HEK293 (cell line): ENCODE results near the gene COPS3.
A peak's percentile ranks its signal among the peaks of the same experiment; 100 is the strongest.

Experiments used
- CTCF ChIA-PET: fragments of 350-600 bp; formaldehyde crosslinking; extraction: SDS; loops from one replicate; lab custom pipeline; 2021; ENCODE audit warnings: antibody characterized with exemption; lab: Yijun Ruan, JAX
- POLR2A ChIA-PET: fragments of 300-600 bp; formaldehyde crosslinking; extraction: SDS; loops from one replicate; lab custom pipeline; 2020; ENCODE audit warnings: antibody characterized with exemption, inconsistent platforms; lab: Yijun Ruan, JAX
- H3K27ac ChIP-seq: fragments of 200-500 bp; sonication (Bioruptor generic); 2 replicates; pipeline ENCODE4 v1.5.1; 2014; ENCODE audit warnings: low read depth, low read length, control low read depth, inconsistent platforms; ENCODE audit errors: extremely low read depth
- H3K36me3 ChIP-seq, 2 experiments: fragments of 200-500 bp in 1 of 2; sonication (Bioruptor generic) in 1 of 2; 1 replicate in 1 of 2; 2 replicates in 1 of 2; pipeline ENCODE4 v1.5.1; 2014 to 2017; ENCODE audit warnings: inconsistent platforms in 2 of 2, low read length in 2 of 2; ENCODE audit not compliant: control insufficient read depth in 2 of 2, insufficient read depth in 1 of 2
- H3K4me1 ChIP-seq: fragments of 200-500 bp; sonication (Bioruptor generic); 2 replicates; pipeline ENCODE4 v1.5.1; 2014; ENCODE audit warnings: mild to moderate bottlenecking, low read length, inconsistent platforms; ENCODE audit not compliant: control insufficient read depth, insufficient read depth
- H3K4me3 ChIP-seq: 2 replicates; pipeline ENCODE4 v1.5.1; 2011; ENCODE audit warnings: low read depth, mild to moderate bottlenecking, control low read depth, low read length, moderate library complexity
- H3K9me3 ChIP-seq: fragments of 200-500 bp; sonication (Bioruptor generic); 2 replicates; pipeline ENCODE4 v1.5.1; 2014; ENCODE audit warnings: low read depth, low read length, inconsistent platforms; ENCODE audit not compliant: control insufficient read depth, insufficient read depth
- ATF2 ChIP-seq: fragments of 450-650 bp; formaldehyde crosslinking; IDR thresholded peaks from 2 replicates; pipeline ENCODE4 v1.5.1; 2016; ENCODE audit warnings: missing biosample characterization, missing genetic modification characterization, low read depth
- GFI1B ChIP-seq: fragments of 450-650 bp; formaldehyde crosslinking; IDR thresholded peaks from 2 replicates; pipeline ENCODE4 v1.5.1; 2016; ENCODE audit warnings: missing biosample characterization, missing genetic modification characterization
- KLF8 ChIP-seq: fragments of 450-650 bp; formaldehyde crosslinking; IDR thresholded peaks from 2 replicates; pipeline ENCODE4 v1.5.1; 2016; ENCODE audit warnings: missing biosample characterization, missing genetic modification characterization
- PRDM1 ChIP-seq: fragments of 450-650 bp; formaldehyde crosslinking; IDR thresholded peaks from 2 replicates; pipeline ENCODE4; 2016; ENCODE audit warnings: missing biosample characterization, missing genetic modification characterization
- SP7 ChIP-seq: fragments of 450-650 bp; formaldehyde crosslinking; IDR thresholded peaks from 2 replicates; pipeline ENCODE4 v1.5.1; 2016; ENCODE audit warnings: missing biosample characterization, missing genetic modification characterization
- ZBTB6 ChIP-seq: fragments of 450-650 bp; formaldehyde crosslinking; IDR thresholded peaks from 2 replicates; pipeline ENCODE4 v1.5.1; 2017; ENCODE audit warnings: missing biosample characterization, missing genetic modification characterization
- ZFHX2 ChIP-seq: fragments of 450-650 bp; formaldehyde crosslinking; conservative IDR thresholded peaks from 2 replicates; pipeline ENCODE4 v1.5.1; 2016; ENCODE audit warnings: missing biosample characterization, missing genetic modification characterization
- ZFP37 ChIP-seq: fragments of 450-650 bp; formaldehyde crosslinking; IDR thresholded peaks from 2 replicates; pipeline ENCODE4 v1.5.1; 2016; ENCODE audit warnings: missing biosample characterization, missing genetic modification characterization
- ZIC2 ChIP-seq: fragments of 450-650 bp; formaldehyde crosslinking; IDR thresholded peaks from 2 replicates; pipeline ENCODE4 v1.5.1; 2016; ENCODE audit warnings: missing biosample characterization, missing genetic modification characterization
- ZNF121 ChIP-seq: fragments of 450-650 bp; formaldehyde crosslinking; IDR thresholded peaks from 2 replicates; pipeline ENCODE4 v1.5.1; 2016; ENCODE audit warnings: missing biosample characterization, missing genetic modification characterization
- ZNF132 ChIP-seq: fragments of 450-650 bp; formaldehyde crosslinking; IDR thresholded peaks from 2 replicates; pipeline ENCODE4 v1.5.1; 2017; ENCODE audit warnings: missing biosample characterization, missing genetic modification characterization, borderline replicate concordance
- ZNF157 ChIP-seq: fragments of 450-650 bp; formaldehyde crosslinking; IDR thresholded peaks from 2 replicates; pipeline ENCODE4 v1.5.1; 2016; ENCODE audit warnings: missing biosample characterization, missing genetic modification characterization
- ZNF19 ChIP-seq: fragments of 450-650 bp; formaldehyde crosslinking; IDR thresholded peaks from 2 replicates; pipeline ENCODE4; 2016; ENCODE audit warnings: missing biosample characterization, missing genetic modification characterization, low read depth
- ZNF2 ChIP-seq: fragments of 450-650 bp; formaldehyde crosslinking; IDR thresholded peaks from 2 replicates; pipeline ENCODE4 v1.5.1; 2016; ENCODE audit warnings: missing biosample characterization, missing genetic modification characterization
- ZNF211 ChIP-seq: fragments of 450-650 bp; formaldehyde crosslinking; IDR thresholded peaks from 2 replicates; pipeline ENCODE4 v1.5.1; 2016; ENCODE audit warnings: low read depth, missing biosample characterization, missing genetic modification characterization
- ZNF362 ChIP-seq: fragments of 450-650 bp; formaldehyde crosslinking; IDR thresholded peaks from 2 replicates; pipeline ENCODE4 v1.5.1; 2016; ENCODE audit warnings: missing biosample characterization, missing genetic modification characterization
- ZNF416 ChIP-seq: fragments of 450-650 bp; formaldehyde crosslinking; IDR thresholded peaks from 2 replicates; pipeline ENCODE4 v1.5.1; 2016; ENCODE audit warnings: missing biosample characterization, missing genetic modification characterization
- ZNF423 ChIP-seq: fragments of 450-650 bp; formaldehyde crosslinking; IDR thresholded peaks from 2 replicates; pipeline ENCODE4 v1.5.1; 2016; ENCODE audit warnings: missing biosample characterization, missing genetic modification characterization
- ZNF473 ChIP-seq: fragments of 450-650 bp; formaldehyde crosslinking; IDR thresholded peaks from 2 replicates; pipeline ENCODE4 v1.5.1; 2017; ENCODE audit warnings: missing biosample characterization, missing genetic modification characterization
- ZNF501 ChIP-seq: fragments of 450-650 bp; formaldehyde crosslinking; IDR thresholded peaks from 2 replicates; pipeline ENCODE4 v1.5.1; 2016; ENCODE audit warnings: missing biosample characterization, missing genetic modification characterization
- ZNF518A ChIP-seq: fragments of 450-650 bp; formaldehyde crosslinking; conservative IDR thresholded peaks from 2 replicates; pipeline ENCODE4 v1.5.1; 2016; ENCODE audit warnings: low read depth, missing biosample characterization, missing genetic modification characterization
- ZNF530 ChIP-seq: fragments of 450-650 bp; formaldehyde crosslinking; IDR thresholded peaks from 2 replicates; pipeline ENCODE4 v1.5.1; 2016; ENCODE audit warnings: low read depth, missing biosample characterization, missing genetic modification characterization
- ZSCAN4 ChIP-seq: fragments of 450-650 bp; formaldehyde crosslinking; IDR thresholded peaks from 2 replicates; pipeline ENCODE4 v1.5.1; 2017; ENCODE audit warnings: missing biosample characterization, missing genetic modification characterization

The COPS3 gene

GRCh38 chr17:17258998-17259397 is 22.0 kb downstream of the COPS3 start:
- Histone ChIP-seq H3K36me3 (peaks cover 83 to 88% of the 10 kb centered on the region in 2 experiments), H3K4me3 (no peak overlapping the region), H3K9me3 (no peaks in the 10 kb centered on the region), H3K4me1 (no peaks in the 10 kb centered on the region), H3K27ac (peak overlapping the region; percentile 35; the same call in 1 of the 2 replicates)
- CTCF ChIA-PET = interaction anchor here (0.6 to 1.2 kb wide), 2 partner anchors 11 to 267 kb away, joined by 3 to 5 read pairs; no protein-coding TSS in a partner anchor
- TF ChIP-seq ZNF416 (tag by site-specific recombination) (no peak), ZNF211 (no peak), ZNF530 (tag by site-specific recombination) (no peak), KLF8 (tag by site-specific recombination) (no peak), ZNF362 (tag by site-specific recombination) (no peak)
- POLR2A ChIA-PET = interaction anchor here (1.0 kb wide), 1 partner anchor 22 kb away, joined by 5 read pairs; the partner anchor contains the start of gene COPS3

- POLR2A ChIA-PET = interaction anchor here (1.0 kb wide), 1 partner anchor 23 kb away, joined by 5 read pairs; the partner anchor contains the start of gene COPS3
- H3K4me3 ChIP-seq = no peak overlapping the region
- CTCF ChIA-PET = interaction anchor here (1.2 kb wide), 1 partner anchor 12 kb away, joined by 5 read pairs; no protein-coding TSS in a partner anchor
- no peak overlapping the region for H3K27ac ChIP-seq
- no peak for TF ChIP-seq ZNF19 (tag by site-specific recombination)
- no peak for TF ChIP-seq ZIC2 (tag by site-specific recombination)
- no peak for TF ChIP-seq ZNF501
- TF ChIP-seq GFI1B (tag by site-specific recombination) = no peak
- no peak for TF ChIP-seq ZNF121 (tag by site-specific recombination)
- peaks cover 88 to 92% of the 10 kb centered on the region in 2 experiments for H3K36me3 ChIP-seq
- no peaks in the 10 kb centered on the region for H3K4me1 ChIP-seq
- H3K9me3 ChIP-seq = no peaks in the 10 kb centered on the region
Observed at GRCh38 chr17:17258011-17258410, 23.0 kb downstream of the COPS3 start.

GRCh38 chr17:17256316-17256715 is 24.7 kb downstream of the COPS3 start:
- Histone ChIP-seq H3K9me3 (no peaks in the 10 kb centered on the region), H3K36me3 (peaks cover 90 to 94% of the 10 kb centered on the region in 2 experiments), H3K4me3 (no peak overlapping the region), H3K4me1 (no peaks in the 10 kb centered on the region), H3K27ac (no peak overlapping the region)
- ChIA-PET POLR2A (interaction anchor here (1.6 kb wide), 1 partner anchor 9 kb away, joined by 8 read pairs; no protein-coding TSS in a partner anchor), CTCF (interaction anchor here (0.5 to 1.2 kb wide), 3 partner anchors 14 to 71 kb away, joined by 3 to 6 read pairs (median 5); no protein-coding TSS in a partner anchor)
- TF ChIP-seq ZNF132 (tag by site-specific recombination) = no peak
- TF ChIP-seq ZNF2 (tag by site-specific recombination) = no peak
- no peak for TF ChIP-seq ZFHX2 (tag by site-specific recombination)
- TF ChIP-seq ZFP37 (tag by site-specific recombination) = no peak
- no peak for TF ChIP-seq ZSCAN4 (tag by site-specific recombination)
- no peak for TF ChIP-seq ATF2
- no peak for TF ChIP-seq ZBTB6 (tag by site-specific recombination)
- TF ChIP-seq SP7 (tag by site-specific recombination) = no peak
- TF ChIP-seq ZNF518A (tag by site-specific recombination) = no peak
- no peak for TF ChIP-seq ZNF473 (tag by site-specific recombination)
- TF ChIP-seq ZNF157 (tag by site-specific recombination) = no peak
- TF ChIP-seq ZNF423 = no peak
- TF ChIP-seq PRDM1 (tag by site-specific recombination) = no peak
